HL-60 (cell line): Measurements from ENCODE around the gene SMURF2.

Source experiments
- GABPA ChIP-seq: IDR thresholded peaks from 2 replicates; pipeline ENCODE4 v1.6.1; 2012; ENCODE audit warnings: low read depth
- POLR2AphosphoS5 ChIP-seq: IDR thresholded peaks from 2 replicates; pipeline ENCODE4 v1.6.1; 2012; ENCODE audit warnings: low read depth
- SPI1 ChIP-seq: IDR thresholded peaks from 2 replicates; pipeline ENCODE4 v1.6.1; 2012; ENCODE audit warnings: low read depth, mild to moderate bottlenecking, borderline replicate concordance
- TF ChIP-seq, protein P1 (sequence below): IDR thresholded peaks from one replicate; pipeline ENCODE4 v1.5.1; 2011; ENCODE audit warnings: low read length, control low read depth, inconsistent platforms; ENCODE audit not compliant: insufficient read depth
- TF ChIP-seq, protein P2 (sequence below): IDR thresholded peaks from 2 replicates; pipeline ENCODE4 v1.6.1; 2012; ENCODE audit warnings: low read depth; ENCODE audit not compliant: insufficient replicate concordance

DNA sequence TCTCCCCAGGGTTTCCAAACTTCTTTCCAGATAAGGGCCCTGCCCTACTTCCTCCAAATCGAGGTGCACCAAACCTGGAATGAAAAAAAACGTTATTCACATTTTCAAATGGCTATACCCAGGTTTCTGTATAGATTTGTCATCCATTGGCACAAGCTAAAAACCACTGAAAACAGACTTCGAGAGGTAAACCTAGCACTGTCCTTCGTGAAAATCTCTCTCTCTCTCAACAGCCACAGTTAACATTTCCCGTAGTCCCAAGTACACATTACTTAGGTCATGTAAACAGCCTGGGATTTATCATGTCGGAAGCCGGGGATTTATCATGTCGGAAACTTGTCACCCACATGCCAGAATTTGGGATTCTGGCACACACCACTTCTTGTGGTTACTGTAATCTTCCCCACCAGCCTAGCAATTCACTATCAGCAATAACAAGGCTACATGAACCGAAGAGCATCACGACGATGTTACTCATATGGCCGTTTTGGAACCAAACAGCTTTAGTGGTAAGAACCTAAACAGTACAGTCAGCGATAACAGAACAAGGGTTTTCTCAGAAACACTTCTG, 157.3 kb downstream of the SMURF2 start:
- TF ChIP-seq, protein P1, sequence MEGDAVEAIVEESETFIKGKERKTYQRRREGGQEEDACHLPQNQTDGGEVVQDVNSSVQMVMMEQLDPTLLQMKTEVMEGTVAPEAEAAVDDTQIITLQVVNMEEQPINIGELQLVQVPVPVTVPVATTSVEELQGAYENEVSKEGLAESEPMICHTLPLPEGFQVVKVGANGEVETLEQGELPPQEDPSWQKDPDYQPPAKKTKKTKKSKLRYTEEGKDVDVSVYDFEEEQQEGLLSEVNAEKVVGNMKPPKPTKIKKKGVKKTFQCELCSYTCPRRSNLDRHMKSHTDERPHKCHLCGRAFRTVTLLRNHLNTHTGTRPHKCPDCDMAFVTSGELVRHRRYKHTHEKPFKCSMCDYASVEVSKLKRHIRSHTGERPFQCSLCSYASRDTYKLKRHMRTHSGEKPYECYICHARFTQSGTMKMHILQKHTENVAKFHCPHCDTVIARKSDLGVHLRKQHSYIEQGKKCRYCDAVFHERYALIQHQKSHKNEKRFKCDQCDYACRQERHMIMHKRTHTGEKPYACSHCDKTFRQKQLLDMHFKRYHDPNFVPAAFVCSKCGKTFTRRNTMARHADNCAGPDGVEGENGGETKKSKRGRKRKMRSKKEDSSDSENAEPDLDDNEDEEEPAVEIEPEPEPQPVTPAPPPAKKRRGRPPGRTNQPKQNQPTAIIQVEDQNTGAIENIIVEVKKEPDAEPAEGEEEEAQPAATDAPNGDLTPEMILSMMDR: no peak
- no peak for TF ChIP-seq POLR2AphosphoS5
- no peak for TF ChIP-seq SPI1
- 0 out of 2 replicates have a peak, but pooled peaks have one; percentile 5 for TF ChIP-seq GABPA
- TF ChIP-seq, protein P2, sequence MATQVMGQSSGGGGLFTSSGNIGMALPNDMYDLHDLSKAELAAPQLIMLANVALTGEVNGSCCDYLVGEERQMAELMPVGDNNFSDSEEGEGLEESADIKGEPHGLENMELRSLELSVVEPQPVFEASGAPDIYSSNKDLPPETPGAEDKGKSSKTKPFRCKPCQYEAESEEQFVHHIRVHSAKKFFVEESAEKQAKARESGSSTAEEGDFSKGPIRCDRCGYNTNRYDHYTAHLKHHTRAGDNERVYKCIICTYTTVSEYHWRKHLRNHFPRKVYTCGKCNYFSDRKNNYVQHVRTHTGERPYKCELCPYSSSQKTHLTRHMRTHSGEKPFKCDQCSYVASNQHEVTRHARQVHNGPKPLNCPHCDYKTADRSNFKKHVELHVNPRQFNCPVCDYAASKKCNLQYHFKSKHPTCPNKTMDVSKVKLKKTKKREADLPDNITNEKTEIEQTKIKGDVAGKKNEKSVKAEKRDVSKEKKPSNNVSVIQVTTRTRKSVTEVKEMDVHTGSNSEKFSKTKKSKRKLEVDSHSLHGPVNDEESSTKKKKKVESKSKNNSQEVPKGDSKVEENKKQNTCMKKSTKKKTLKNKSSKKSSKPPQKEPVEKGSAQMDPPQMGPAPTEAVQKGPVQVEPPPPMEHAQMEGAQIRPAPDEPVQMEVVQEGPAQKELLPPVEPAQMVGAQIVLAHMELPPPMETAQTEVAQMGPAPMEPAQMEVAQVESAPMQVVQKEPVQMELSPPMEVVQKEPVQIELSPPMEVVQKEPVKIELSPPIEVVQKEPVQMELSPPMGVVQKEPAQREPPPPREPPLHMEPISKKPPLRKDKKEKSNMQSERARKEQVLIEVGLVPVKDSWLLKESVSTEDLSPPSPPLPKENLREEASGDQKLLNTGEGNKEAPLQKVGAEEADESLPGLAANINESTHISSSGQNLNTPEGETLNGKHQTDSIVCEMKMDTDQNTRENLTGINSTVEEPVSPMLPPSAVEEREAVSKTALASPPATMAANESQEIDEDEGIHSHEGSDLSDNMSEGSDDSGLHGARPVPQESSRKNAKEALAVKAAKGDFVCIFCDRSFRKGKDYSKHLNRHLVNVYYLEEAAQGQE: no peak
